Measurements from ENCODE around the gene DUSP8. TPM values are rescaled to one million over a fixed set of nuclear protein-coding genes. Genes with fewer than 3 reads are reported as not detected.

DUSP8 gene
- total and polyA plus RNA-seq, 7 donors: 0.66 to 12.7 (median 4.4) TPM

DNA sequence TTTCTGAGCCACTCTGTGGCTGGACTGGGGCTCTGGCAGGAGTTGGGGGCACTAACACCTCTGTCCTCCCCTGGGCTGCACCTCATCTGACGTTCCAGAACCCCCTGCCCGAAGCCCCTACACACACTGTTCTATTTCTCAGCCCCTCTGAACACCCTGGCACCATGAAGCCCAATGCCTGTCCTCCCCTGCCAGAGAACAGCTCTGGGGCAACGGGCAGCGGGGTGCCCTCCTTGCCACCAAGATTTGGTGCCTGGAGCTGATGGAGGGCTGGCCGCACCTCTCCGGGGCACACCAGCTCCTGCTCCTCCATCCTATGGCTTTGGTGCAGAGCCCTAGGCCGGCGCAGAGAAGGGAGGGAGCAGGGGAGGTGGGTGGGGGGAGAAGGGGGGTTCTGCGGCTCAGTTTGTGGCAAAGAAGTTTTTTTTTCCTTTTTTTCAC lies 16.3 kb downstream of the DUSP8 start:
- intact Hi-C loops (cut with DNase I): loop anchor here (5.0 kb wide), 1 partner anchor 93 kb away; no protein-coding TSS in a partner anchor
- H3K9me3 ChIP-seq: no peaks in the 10 kb centered on the region
- no peak for DNase-seq
- H3K27me3 ChIP-seq: no peaks in the 10 kb centered on the region
- peak overlapping the region in 1 of 4 donors; percentile 31 for H3K27ac ChIP-seq
- no peak for TF ChIP-seq EP300 (IDR thresholded peaks at IDR 0.05)
- TF ChIP-seq, protein P1, sequence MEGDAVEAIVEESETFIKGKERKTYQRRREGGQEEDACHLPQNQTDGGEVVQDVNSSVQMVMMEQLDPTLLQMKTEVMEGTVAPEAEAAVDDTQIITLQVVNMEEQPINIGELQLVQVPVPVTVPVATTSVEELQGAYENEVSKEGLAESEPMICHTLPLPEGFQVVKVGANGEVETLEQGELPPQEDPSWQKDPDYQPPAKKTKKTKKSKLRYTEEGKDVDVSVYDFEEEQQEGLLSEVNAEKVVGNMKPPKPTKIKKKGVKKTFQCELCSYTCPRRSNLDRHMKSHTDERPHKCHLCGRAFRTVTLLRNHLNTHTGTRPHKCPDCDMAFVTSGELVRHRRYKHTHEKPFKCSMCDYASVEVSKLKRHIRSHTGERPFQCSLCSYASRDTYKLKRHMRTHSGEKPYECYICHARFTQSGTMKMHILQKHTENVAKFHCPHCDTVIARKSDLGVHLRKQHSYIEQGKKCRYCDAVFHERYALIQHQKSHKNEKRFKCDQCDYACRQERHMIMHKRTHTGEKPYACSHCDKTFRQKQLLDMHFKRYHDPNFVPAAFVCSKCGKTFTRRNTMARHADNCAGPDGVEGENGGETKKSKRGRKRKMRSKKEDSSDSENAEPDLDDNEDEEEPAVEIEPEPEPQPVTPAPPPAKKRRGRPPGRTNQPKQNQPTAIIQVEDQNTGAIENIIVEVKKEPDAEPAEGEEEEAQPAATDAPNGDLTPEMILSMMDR (IDR thresholded peaks at IDR 0.05): no peak
- no peak for TF ChIP-seq POLR2A (IDR thresholded peaks at IDR 0.05)
- TF ChIP-seq POLR2AphosphoS5 (IDR thresholded peaks at IDR 0.05): no peak
- 77 to 89% methylated on average over 9 of the region's 9 CpGs for WGBS, 2 donors
- H3K4me3 ChIP-seq: no peak overlapping the region
- H3K4me1 ChIP-seq: peaks cover 0 to 47% (median 39%) of the 10 kb centered on the region in 4 donors
- H3K36me3 ChIP-seq: peaks cover 0 to 11% (median 2%) of the 10 kb centered on the region in 4 donors

DNA sequence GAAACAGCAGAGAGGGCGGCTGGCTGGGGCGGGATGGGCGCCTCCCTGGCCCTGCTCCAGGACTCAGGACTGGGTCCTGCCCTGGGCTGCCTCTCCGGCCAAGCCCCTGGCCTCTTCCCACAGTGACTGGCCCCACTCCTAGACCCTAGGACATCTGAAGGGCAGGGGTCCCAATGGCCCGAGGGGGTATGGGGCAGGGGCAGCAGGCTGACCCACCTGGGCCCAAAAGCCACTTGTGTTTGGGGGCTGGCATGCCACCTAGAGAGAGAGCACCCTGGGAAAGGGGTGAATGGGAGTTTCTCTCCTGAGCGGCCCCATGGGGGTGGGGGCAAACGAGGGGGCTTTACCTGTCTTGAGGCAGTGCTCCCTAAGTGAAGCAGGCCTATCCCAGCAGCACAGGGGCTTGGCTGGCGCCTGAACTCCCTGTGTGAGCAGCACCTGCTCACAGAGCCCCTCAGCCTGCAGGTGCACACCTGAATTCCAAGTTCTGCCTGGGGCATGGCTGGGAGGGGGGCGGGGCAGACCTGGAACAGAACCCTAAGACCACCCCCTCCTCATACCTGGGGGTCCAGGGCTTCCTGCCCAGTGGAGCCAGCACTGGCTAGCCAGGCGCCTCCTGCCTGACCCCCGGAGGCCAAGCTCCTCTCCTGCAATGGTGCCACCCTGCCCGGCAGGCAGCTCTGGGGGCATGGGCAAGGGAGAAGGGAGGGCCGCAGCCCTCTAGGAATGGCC lies 16.9 kb downstream of the DUSP8 start:
- no peaks in the 10 kb centered on the region for H3K27me3 ChIP-seq
- DNase-seq: no peak
- peaks cover 0 to 6% (median under 1%) of the 10 kb centered on the region in 4 donors for H3K36me3 ChIP-seq
- no peaks in the 10 kb centered on the region for H3K9me3 ChIP-seq
- no peak overlapping the region for H3K4me3 ChIP-seq
- TF ChIP-seq POLR2A (IDR thresholded peaks at IDR 0.05) (no peak), EP300 (IDR thresholded peaks at IDR 0.05) (no peak), POLR2AphosphoS5 (IDR thresholded peaks at IDR 0.05) (no peak)
- TF ChIP-seq, protein P1 (IDR thresholded peaks at IDR 0.05): no peak
- H3K27ac ChIP-seq: peak overlapping the region in 2 of 4 donors; percentile 3 to 31
- H3K4me1 ChIP-seq: peaks cover 0 to 41% (median 35%) of the 10 kb centered on the region in 4 donors
- intact Hi-C loops (cut with DNase I): loop anchor here (5.0 kb wide), 1 partner anchor 93 kb away; no protein-coding TSS in a partner anchor
- WGBS, 2 donors: 55 to 78% methylated on average over 13 of the region's 13 CpGs

DNA sequence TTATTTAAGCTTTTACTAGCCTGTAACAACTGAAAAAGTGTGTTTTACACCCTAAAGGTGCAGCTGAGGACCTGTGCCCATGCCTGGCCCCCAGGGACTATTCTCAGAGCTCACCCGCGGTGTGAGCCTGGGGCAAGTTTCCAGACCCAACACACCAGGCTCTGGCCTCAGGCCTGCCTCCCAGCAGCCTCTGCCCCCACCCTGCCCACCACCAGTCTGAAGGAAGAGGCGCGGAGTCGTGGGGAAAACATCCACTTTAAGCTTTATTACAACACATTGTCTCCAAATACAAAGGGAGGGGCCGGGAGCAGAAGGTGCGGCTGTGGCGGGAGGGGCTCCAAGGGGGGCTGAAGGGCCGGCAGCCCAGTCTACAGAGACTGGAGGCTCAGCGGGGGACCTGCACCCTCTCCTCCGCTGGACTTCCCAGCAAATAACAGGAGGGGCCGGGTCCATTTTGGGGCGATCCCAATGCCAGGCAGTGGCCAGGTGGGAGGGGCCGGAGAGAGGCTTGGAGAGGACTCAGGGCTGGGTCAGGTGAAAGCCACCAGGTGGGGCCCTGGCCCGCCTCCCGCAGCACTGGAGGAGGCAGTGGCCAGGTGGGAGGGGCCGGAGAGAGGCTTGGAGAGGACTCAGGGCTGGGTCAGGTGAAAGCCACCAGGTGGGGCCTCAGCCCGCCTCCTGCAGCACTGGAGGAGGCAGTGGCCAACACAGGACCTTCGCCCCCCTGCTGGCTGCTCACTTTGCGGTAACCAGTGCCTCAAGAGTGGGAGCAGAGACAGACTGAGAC lies 18.1 kb downstream of the DUSP8 start:
- TF ChIP-seq EP300 (IDR thresholded peaks at IDR 0.05): no peak
- TF ChIP-seq POLR2AphosphoS5 (IDR thresholded peaks at IDR 0.05): no peak
- TF ChIP-seq POLR2A (IDR thresholded peaks at IDR 0.05): no peak
- TF ChIP-seq, protein P1 (IDR thresholded peaks at IDR 0.05): peak in 1 of 4 experiments; percentile 25
- Histone ChIP-seq H3K4me1 (peaks cover 0 to 31% (median 24%) of the 10 kb centered on the region in 4 donors), H3K27me3 (no peaks in the 10 kb centered on the region), H3K36me3 (peaks cover 0 to 6% (median 0%) of the 10 kb centered on the region in 4 donors), H3K9me3 (no peaks in the 10 kb centered on the region), H3K27ac (peak overlapping the region in 1 of 4 donors; percentile 55), H3K4me3 (no peak overlapping the region)
- intact Hi-C loops (cut with DNase I): no loop called here
- WGBS, 2 donors: 9 to 52% methylated on average over 20 of the region's 20 CpGs
- no peak for DNase-seq

DNA sequence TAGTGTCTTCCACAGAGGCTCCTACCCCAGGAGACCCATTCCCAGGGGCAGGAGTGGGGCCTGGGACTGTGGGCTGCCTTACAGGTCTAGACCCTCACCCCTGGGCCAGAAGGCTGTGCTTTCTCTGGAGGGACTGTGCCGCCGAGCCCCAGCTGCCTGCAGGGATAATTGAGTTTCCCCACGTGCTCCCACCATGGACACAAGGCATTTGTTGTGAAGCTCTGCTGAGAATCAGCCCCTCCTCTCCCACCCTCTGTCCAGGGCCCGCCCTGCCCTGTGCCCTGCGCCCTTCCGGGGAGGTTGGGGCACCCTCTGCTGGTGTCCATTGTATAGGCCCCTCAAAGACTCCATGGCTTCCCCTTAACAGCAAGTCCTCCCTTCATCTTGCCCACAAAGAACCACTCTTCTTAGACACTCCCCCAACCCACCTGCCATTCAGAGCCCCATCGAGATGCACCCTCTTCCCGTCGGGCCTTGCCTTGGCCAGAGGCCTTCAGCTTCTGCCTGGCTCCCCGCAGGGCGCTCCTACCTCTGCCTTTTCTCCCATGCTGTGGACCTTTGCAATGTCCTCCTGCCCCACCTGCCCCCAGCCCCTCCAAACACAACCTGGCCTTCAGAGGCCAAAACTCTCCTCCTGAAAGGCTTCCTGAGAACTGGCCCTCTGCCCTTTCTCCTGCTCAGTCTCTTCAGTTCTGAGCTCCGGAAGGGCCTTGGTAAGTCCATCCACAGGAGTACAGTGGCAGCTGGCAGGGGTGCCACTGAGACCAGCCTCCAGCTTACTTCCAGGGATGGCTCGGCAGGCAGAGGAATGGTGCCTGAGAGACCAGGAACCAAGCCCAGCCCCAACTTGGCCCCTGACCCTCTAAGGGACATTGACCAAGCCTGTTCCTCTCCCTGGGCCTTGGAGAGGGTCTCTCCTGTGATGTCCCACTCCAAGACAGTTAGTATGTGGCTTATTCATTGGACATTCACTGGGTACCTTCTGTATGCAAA lies 22.4 kb downstream of the DUSP8 start:
- Histone ChIP-seq H3K4me3 (no peak overlapping the region), H3K27me3 (peaks cover 7 to 29% (median 23%) of the 10 kb centered on the region in 3 donors), H3K36me3 (no peaks in the 10 kb centered on the region), H3K27ac (peak overlapping the region; percentile 54 to 79 (median 73)), H3K9me3 (no peaks in the 10 kb centered on the region), H3K4me1 (peaks cover 0 to 41% (median 34%) of the 10 kb centered on the region in 4 donors)
- no peak for DNase-seq
- intact Hi-C loops (cut with DNase I): no loop called here
- 82% methylated on average over 13 of the region's 13 CpGs for WGBS, 2 donors
- TF ChIP-seq POLR2A (IDR thresholded peaks at IDR 0.05) (no peak), POLR2AphosphoS5 (IDR thresholded peaks at IDR 0.05) (no peak), EP300 (IDR thresholded peaks at IDR 0.05) (no peak)

Data from sigmoid colon (tissue), 7 donors.